GM19193 (cell line): ENCODE results near the gene NME4.

Experiments used
- POLR2A ChIP-seq: IDR thresholded peaks from 4 replicates; pipeline ENCODE4 v1.6.1; 2011; ENCODE audit not compliant: insufficient read depth, insufficient read length; ENCODE audit errors: extremely low read depth

The NME4 gene

DNA sequence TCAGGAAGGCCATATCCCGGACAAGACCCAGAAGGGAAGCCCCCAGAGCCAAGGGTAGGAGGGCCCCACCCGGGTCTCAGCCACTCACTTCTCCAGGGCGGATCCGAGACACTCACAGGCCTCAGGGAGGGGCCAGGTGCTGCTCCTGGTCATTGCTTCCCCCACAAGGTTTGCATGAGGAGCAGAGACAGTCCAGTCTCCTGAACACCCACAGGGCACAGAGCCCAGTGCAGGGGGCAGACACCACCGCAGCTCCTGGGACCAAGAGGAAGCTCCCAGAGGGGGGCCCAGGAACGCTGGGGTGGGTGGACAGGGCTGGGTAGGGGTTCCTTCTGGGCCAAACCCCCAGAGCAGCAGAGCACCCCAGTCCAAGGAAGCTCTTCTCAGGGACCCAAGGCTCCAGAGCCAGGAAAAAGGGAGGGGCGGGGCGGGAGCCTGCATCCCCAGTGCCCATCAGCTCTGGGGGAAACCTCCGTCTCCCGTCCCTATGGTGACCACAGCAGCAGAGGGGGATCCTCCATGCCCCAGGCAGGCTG is 26.0 kb upstream of the NME4 start:
- TF ChIP-seq POLR2A = no peak

DNA sequence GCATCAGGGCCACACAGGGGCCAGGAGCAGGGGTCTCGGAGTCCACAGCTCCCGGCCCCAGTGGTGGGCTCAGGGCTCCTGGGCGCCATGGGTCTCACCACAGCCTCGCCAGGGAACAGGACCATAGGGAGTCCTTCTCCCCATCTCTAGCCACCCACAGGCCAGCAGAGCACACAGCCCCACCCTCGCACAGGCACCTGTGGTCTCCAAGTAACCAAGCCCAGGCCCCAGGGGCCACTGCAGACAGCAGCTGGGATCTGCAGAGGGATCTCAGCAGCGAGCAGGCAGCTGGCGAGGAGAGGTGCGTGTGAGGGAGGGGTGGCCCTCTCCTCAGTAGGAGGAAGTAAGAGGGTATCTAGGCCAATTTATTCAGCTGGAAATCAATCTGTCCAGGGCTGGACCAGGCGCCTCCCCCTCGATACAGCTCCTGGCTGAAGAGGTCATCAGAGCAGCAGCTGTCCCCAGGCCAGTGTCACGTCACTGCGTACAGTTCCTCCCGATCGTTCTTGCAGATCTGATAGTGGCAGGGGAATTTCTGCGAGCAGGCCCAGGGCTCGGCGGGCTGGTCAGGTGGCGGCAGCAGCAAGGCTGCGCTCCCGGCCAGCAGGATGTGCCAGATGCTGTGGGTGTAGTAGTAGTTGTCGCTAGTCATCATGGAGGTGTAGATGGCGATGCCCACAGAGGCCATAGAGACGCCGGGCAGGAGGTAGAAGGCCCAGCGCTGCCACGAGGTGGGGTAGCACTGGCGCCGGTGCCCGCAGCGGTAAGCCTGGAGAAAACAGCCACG is 25.3 kb upstream of the NME4 start:
- TF ChIP-seq POLR2A = no peak

DNA sequence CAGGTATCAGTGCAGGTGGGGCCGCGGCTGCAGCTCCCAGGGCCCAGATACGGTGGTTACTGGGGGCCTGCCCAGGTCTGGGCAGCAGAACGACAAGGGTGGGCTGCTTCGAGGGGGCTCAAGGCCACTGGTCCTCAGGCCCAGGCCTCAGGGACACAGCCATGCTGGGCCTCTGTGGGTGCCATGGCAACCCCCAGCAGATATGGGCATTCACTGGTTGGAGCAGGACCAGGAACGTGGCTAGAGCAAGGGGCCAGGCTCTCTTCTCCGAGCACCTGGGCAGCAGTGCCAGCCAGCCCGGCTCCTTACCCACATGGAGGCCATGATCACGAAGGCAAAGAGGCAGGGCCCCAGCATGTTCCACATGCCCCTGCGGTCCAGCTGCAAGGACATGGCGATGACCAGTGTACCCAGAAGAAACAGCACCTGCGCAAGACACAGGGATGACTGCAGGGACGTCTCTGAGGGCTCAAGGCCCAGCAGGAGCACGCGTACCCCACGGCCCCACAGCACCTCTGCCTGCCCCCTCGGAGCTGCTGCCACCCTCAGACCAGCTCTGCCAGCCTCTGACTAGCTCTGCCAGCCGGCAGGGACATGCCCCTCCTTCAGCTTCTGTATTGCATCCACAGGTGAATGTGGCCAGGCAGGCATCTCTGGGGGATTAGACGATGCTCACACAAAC is 24.6 kb upstream of the NME4 start:
- no peak for TF ChIP-seq POLR2A

DNA sequence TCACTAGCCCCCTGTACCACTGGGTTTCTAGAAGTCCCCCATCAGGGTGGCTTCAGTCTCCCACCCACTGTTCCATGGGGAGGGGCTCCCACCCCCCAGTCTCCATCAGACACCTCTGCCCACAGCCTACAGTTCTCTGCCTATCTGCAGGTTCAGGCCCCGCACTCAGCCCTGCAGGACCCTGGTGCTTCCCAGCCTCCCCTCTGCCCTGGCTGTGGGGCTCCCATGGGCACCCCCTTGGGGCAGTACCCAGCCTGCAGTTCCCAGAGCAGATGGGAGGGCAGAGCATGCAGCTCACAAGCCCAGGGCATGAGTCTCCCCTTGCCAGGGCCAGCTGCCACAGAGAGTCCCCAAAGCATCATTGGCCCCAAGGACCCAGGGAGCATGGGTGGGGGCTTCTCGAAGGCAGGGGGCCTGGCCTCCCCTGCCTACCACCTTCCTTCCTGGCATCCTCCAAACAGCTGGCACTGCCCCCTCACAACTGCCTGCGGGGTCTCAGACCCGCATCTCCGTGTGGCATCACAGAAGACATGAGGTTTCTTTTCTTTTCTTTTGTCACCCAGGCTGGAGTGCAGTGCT is 23.9 kb upstream of the NME4 start:
- no peak for TF ChIP-seq POLR2A

DNA sequence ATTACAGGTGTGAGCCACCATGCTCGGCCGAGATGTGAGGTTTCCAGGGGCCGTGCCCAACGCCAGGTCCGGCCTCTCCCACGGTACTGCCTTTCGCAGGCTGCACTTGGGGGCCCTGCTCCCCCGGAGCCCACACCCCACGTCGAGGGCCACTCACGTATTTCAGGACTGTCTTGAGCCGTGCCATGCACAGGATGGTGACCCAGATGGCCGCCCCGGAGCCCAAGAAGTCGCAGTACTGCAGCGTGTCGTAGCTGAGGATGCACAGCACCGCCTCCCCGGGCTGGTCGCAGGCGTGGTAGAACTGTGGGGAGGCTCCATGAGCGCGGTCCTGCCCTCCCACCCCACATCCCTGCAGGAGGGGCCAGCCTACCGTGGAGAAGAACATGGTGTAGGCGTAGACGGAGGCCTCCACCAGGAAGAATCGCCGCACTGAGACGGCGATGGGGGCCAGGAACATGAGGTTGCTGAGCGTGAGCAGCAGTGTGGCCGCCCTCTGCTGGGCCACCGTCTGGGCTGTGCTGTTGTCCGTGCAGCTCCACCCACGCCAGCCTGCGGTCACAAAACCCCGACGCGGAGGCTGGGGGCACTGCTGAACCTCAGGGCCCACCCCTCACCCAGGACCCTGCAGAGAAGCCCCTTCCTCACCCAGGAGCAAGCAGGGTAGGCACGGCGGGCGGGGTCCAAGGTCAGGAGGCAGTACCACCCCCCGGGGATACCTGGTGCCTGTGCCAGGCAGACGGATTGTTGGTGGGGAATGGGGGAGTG is 23.0 kb upstream of the NME4 start:
- TF ChIP-seq POLR2A = no peak

DNA sequence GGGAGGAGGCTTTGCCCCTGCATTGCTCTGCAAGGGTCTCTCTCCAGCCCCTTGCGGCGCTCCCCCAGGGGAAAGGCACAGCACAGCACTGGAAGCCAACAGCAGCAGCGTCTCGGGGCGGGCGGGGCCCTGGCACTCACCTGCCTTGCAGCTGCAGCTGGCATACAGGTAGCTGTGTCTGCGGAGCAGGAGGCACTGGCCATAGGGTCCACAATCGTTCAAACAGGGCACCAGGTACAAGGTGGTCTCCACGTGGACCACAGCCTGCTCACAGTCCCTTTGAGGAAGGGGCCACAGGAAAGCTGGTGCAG is 22.4 kb upstream of the NME4 start:
- TF ChIP-seq POLR2A = no peak

DNA sequence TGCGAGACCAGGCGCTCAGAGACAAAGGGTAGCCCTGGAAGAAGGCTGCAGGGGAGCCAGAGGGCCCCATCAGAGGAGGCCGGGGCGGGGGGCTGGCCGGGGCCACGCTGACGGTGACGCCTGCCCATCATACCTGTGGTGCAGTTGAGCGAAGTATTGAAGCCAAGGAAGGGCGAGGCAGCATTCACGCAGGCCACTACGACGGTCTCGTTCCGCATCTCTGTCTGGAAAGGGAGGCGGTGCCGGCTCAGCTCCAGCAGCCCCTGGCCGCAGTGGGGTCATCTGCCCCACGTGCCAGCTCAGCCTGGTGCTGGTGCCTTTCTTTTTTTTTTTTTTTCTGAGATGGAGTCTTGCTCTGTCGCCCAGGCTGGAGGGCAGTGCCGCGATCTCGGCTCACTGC is 21.8 kb upstream of the NME4 start:
- no peak for TF ChIP-seq POLR2A

DNA sequence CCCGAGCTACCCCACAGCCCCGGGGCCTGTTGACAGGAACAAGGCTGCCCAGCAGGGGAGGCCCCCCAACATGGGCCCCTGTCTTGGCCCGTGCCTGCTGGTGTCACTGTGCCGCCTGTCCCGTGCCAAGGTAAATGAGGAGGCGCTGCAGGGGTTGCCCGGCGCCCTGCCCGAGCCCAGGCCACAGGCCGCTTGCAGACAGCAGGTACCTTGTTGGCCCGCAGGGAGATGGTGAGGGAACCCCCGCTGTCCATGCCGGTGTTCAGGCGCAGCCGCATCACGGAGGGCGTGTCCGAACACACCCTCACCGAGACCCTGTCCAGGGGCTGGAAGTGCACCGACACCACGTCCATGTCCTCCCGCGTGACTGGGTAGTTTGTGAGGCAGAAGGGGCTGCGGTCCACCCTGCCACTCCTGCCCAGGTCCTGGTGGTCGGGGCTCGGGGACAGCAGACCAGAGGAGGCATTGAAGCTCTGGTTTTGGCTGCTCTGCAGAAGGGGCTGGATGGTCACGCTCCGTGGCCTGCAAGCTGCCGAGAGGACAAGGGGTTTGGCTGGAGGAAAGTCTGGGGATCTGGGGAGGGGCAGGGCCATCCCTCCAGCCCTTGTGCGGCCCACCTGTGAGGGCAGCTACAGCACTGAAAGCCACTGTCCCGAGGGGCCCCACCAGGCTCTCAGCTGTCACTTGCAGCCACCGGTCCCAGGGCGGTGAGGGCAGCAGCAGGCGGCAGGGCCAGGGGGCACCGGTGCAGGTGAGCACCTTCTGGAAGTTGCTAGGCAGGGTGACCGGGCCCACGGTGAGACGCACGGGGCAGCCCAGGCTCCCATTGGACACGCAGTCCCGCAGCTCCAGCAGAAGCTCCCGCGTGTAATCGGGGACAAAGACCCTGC is 20.8 kb upstream of the NME4 start:
- no peak for TF ChIP-seq POLR2A

DNA sequence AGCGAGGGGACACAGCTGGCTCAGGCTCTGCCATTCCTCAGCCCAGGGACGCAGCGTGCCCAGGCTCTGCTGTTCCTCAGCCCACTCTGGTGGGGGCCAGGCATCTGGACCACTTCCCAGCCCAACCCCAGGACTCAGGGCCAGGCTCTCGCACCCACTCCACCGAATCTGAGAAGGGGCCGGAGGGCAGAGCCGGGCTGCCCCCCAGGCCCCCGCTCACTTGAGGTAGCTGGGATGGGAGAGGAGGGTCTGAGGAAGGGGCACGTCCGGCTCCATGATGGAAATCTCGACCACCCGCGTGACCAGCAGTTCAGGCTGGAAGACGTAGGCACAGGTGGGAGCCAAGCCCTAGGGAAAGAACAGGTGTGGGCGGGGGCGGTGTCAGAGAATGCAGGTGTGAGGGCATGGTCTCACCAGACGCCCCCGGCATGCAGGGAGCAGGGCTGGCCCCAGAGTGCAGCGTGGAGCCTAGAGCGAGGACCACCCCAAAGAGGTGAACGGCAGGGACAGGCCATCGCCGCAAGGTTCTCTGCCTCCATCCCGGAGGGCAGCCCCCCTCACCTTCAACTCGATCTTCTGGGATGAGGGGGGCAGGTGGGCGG is 20.1 kb upstream of the NME4 start:
- no peak for TF ChIP-seq POLR2A

DNA sequence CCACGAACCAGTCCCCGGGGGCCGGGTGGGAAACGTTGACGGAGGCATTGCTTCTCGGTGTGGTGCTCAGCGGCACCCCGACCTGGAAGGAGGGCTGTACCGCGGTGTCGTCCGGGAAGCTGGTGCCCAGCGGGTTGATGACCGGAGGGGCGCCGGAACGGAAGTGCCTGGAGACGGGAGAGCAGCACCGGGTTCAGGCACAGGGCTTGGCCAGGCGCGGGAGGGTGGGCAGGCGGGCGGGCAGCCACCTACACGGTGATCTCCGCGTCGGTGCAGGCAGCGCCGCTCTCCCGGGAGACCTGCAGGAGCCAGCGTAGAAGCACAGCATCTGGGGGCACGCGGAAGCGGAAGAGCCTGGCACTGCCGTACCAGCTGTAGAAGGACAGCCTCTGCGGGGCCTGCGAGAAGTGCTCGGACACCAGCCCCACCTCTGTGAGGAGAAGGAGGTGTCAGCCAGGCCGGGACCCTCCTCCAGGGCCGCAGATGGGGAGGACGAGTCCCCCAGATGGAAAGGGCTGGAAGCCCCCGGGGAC is 19.5 kb upstream of the NME4 start:
- TF ChIP-seq POLR2A = no peak

DNA sequence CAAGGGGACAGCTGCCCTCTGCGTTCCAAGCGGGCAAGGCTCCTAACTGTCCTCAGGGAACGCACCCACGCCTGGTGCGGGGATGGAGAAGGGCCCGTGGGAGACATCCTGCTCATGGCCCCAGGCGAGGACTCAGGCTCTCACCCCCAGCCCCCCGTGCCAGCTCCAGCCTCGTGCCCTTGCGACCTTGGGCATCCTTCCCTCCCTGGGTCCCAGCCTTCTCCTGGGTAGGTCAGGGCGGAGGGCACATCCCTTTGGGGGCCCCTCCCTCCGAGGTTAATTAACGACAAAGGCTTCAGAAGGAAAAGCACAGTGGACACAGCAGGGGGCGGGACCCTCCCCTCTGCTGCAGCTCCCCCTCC is 18.2 kb upstream of the NME4 start:
- TF ChIP-seq POLR2A = no peak

DNA sequence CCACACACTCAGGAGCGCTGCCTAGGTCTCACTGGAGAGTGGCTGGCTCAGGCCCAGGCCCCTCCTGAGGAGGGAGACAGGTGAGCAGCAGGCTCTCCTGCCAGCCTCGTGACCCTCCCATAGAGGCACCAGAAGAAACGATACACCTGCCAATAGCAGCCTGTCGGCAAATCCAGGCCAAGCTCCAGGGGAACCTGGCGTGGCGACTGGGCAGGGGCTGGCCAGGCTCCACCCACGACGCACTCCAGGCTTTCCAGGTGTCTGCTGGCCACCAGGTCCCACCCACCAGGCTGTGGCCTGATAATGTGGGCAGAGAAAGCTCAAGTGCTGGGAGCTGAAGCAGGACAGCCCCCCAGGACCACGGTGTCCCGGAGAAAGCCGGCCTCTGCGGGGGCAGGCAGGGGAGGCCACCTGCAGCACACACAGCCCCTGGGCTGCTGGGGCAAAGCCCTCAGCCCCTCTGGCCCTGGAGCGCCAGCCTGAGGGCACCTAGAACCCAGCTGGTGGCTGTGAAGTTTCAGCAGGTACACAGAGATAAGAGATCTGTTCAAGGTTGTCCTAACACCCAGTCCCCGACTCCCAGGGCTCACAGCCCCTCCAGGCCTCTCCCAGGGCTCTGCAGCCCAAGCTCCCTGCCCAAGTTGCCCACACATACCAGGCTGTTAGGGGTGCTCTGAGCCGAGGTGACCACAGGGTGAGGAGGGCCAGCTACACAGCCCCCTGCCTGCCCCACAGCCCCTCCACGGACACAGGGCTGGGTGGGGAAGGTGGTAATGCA is 17.6 kb upstream of the NME4 start:
- no peak for TF ChIP-seq POLR2A
